ENCODE data around the gene MBD3.

Gene MBD3

GRCh38 chr19:1618157-1619093, 25.8 kb upstream of the MBD3 start:
- peak; percentile 71 for TF ChIP-seq CTCF (conservative IDR thresholded peaks at IDR 0.05)
- no peak overlapping the region for H3K27ac ChIP-seq

DNA sequence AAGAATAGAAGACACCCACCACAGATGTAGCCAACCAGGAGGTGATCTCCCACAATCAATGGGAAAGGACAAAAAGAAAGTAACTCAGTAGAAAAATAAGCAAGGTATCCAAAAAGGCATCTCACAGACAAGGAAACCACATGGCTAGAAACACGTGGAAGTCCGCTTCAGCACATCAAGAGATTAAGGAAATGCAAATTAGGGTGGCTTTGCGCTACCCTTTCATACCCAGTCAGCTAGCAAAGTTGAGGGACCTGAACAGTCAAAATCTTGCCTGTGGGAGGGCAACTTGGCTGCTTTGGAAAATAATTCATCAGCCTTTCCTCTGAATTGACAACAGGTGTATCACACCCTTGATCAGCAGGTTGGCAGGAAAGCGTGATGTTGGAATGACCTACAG, 24.2 kb upstream of the MBD3 start:
- TF ChIP-seq CTCF (conservative IDR thresholded peaks at IDR 0.05), result no peak
- no peak overlapping the region for H3K27ac ChIP-seq

DNA sequence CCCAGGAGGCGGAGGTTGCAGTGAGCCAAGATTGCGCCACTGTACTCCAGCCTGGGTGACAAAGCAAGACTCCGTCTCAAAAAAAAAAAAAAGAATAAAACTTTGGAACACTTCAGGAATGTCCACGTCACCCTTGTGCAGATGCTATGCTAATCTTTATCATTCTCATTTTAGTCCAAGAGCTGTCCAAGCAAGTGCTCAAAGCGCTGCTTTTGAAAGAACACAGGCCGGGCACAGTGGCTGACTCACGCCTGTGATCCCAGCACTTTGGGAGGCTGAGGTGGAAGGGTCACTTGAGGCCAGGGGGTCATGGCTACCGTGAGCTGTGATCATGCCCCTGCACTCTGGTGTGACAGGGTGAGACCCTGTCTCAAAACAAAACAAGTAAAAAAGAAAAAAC, 23.7 kb upstream of the MBD3 start:
- no peak for TF ChIP-seq CTCF (conservative IDR thresholded peaks at IDR 0.05)
- no peak overlapping the region for H3K27ac ChIP-seq

- H3K27ac ChIP-seq, result no peak overlapping the region
- TF ChIP-seq CTCF (conservative IDR thresholded peaks at IDR 0.05), result no peak
Observed at GRCh38 chr19:1615156-1615765, 22.6 kb upstream of the MBD3 start.

DNA sequence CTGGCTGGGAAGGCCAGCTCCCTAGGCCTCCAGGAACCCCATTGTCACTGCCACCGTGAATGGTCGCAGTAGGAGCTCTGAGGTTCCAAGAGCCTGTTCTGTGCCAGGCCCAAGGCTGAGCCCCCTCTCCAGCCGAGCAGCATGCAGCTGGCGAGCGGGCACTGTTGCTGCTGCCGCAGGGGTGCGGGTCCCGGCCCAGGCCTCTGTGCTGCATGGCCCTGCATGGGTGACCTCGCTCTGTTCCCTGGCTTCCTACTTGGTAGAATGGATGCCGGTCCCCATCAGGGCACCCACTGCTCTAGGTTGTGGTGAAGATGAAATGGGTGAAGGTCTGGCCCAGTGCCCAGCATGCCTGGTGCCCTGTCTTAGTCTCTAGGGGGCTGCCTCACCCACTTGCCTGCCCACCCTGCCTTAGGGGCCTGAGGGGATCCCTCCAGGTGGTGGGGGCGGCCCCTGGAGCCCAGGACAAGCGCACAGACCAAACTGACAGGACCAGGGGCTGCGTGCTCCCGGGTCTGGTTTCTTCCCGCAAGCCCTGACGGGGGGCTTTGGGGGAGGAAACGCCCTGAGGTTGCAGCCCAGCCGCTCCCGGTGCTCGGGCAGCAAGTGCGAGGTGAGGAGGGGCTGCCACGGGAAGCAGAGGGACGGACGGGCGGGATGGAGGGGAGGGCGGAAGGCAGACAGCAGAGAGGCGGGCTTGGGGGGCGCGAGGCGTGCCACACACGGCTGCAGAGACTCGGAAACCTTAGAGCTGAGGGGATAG, 21.3 kb upstream of the MBD3 start:
- no peak overlapping the region for H3K27ac ChIP-seq
- no peak for TF ChIP-seq CTCF (conservative IDR thresholded peaks at IDR 0.05)

- no peak overlapping the region for H3K27ac ChIP-seq
- TF ChIP-seq CTCF (conservative IDR thresholded peaks at IDR 0.05), result no peak
Observed at GRCh38 chr19:1613146-1613545, 20.5 kb upstream of the MBD3 start.

All from VCaP (cell line).